Esophagus squamous epithelium (tissue), 5 donors: Measurements from ENCODE around the gene RCCD1. TPM values are rescaled to one million over a fixed set of nuclear protein-coding genes. Genes with fewer than 3 reads are reported as not detected.

Experiments used
- DNase-seq: peaks from one replicate; lab custom pipeline; 2025; lab: John Stamatoyannopoulos, UW
- H3K27ac ChIP-seq, 4 donors: fragments of 200-600 bp; sonication (generic); one replicate each; pipeline ENCODE4 v1.5.1; 2016 to 2019; ENCODE audit warnings: mild to moderate bottlenecking in 1 of 4
- H3K27me3 ChIP-seq, 4 donors: fragments of 200-600 bp; sonication (generic); 1 replicate in 3 of 4; 2 replicates in 1 of 4; pipeline versions ENCODE4 v1.5.1 to v1.6.0; 2017 to 2021; ENCODE audit warnings: antibody characterized with exemption in 1 of 4
- H3K36me3 ChIP-seq, 3 donors: fragments of 200-600 bp; sonication (generic); one replicate each; pipeline ENCODE4 v1.5.1; 2016 to 2019
- H3K4me1 ChIP-seq, 3 donors: fragments of 200-600 bp; sonication (generic); one replicate each; pipeline ENCODE4 v1.5.1; 2017 to 2019
- H3K4me3 ChIP-seq, 4 donors: fragments of 200-600 bp; sonication (generic); 1 replicate in 3 of 4; 2 replicates in 1 of 4; pipeline ENCODE4 v1.5.1; 2016 to 2019; ENCODE audit warnings: mild to moderate bottlenecking in 2 of 4, moderate library complexity in 1 of 4
- H3K9me3 ChIP-seq, 3 donors: fragments of 200-600 bp; sonication (generic); one replicate each; pipeline ENCODE4 v1.5.1; 2016 to 2019
- POLR2A ChIP-seq, 4 donors: fragments of 450-650 bp; IDR thresholded peaks; one replicate each; pipeline ENCODE4 v1.6.1; 2017; ENCODE audit warnings: antibody characterized with exemption in 4 of 4, mild to moderate bottlenecking in 4 of 4, moderate library complexity in 3 of 4
- WGBS, 2 donors: methylation state at CpG; one replicate each; pipeline ENCODE4 v1.1.5; 2018; 5-methylcytosine and 5-hydroxymethylcytosine counted together
- intact Hi-C: fragments of 100-400 bp; cut with DNase I; formaldehyde crosslinking; loops from one replicate; pipeline ENCODE4 v1.15.0; 2022
- small RNA-seq, 4 donors: library from RNA; depleted of rRNA; stranded (forward); fragments of <200 nt; gene quantifications; one replicate each; pipeline ENCODE3, GENCODE V24; 2016
- total RNA-seq, 4 donors: library from RNA; depleted of rRNA; stranded (reverse); fragments of >200 nt; gene quantifications; one replicate each; pipeline ENCODE4 v1.1.0, GENCODE V29; 2016
- TF ChIP-seq, protein P1 (sequence below), 6 experiments: fragments of 450-650 bp in 4 of 6; fragments of 200-600 bp in 2 of 6; sonication (generic) in 2 of 6; IDR thresholded peaks; one replicate each; pipeline ENCODE4 v1.5.1; 2016 to 2019; ENCODE audit warnings: antibody characterized with exemption in 6 of 6, mild to moderate bottlenecking in 4 of 6, moderate library complexity in 4 of 6
- donor health status: DM: yes; HTN: yes; CAD: no.

Gene RCCD1
- total RNA-seq, 4 donors from 2014 or later, result 8.7 to 12.6 (median 9.8) TPM

DNA sequence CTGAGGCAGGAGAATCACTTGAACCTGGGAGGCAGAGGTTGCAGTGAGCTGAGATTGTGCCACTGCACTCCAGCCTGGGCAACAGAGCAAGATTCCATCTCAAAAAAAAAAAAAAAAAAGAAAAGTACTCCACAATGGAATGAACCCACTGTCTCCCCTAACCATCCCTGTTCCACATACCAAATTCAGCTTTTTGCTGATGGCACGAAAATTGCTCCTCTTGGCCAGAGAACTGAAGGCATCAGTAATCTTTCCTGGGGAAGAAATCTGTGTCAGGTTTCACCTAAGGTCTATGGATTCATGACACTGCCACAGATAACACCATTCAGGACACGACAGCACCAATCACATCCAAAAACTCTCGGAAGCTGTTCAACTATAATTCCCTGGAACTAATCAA, 46.5 kb downstream of the RCCD1 start:
- Histone ChIP-seq H3K4me1 (no peaks in the 10 kb centered on the region), H3K27ac (no peak overlapping the region), H3K27me3 (no peaks in the 10 kb centered on the region), H3K36me3 (peaks cover 13 to 93% (median 41%) of the 10 kb centered on the region in 3 donors), H3K4me3 (no peak overlapping the region), H3K9me3 (no peaks in the 10 kb centered on the region)
- WGBS, 2 donors, result 83 to 91% methylated on average over 3 of the region's 3 CpGs
- TF ChIP-seq POLR2A (IDR thresholded peaks at IDR 0.05), result no peak
- TF ChIP-seq, protein P1, sequence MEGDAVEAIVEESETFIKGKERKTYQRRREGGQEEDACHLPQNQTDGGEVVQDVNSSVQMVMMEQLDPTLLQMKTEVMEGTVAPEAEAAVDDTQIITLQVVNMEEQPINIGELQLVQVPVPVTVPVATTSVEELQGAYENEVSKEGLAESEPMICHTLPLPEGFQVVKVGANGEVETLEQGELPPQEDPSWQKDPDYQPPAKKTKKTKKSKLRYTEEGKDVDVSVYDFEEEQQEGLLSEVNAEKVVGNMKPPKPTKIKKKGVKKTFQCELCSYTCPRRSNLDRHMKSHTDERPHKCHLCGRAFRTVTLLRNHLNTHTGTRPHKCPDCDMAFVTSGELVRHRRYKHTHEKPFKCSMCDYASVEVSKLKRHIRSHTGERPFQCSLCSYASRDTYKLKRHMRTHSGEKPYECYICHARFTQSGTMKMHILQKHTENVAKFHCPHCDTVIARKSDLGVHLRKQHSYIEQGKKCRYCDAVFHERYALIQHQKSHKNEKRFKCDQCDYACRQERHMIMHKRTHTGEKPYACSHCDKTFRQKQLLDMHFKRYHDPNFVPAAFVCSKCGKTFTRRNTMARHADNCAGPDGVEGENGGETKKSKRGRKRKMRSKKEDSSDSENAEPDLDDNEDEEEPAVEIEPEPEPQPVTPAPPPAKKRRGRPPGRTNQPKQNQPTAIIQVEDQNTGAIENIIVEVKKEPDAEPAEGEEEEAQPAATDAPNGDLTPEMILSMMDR (IDR thresholded peaks at IDR 0.05), result no peak
- intact Hi-C loops, result no loop called here
- DNase-seq, result no peak

DNA sequence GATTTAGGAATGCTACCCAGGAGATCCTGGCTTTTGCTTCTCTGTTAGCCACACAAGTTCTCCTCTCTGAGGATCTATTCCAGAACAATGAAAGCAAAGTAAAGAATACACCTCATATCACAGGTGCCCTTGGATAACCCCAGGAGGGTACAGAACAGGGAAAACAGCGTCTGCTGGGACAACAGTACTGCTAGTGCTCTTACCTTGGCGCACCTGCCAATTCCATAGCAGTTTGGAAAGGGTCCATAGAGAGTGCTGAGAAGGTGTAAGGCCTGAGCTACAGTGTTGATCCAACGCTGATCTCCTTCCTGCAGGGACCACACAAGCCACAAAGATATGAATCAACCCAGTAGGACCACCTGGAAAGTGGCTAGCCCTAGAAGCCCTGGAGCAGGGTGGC, 52.6 kb downstream of the RCCD1 start:
- no peaks in the 10 kb centered on the region for H3K4me1 ChIP-seq
- H3K4me3 ChIP-seq, result no peak overlapping the region
- H3K27ac ChIP-seq, result no peak overlapping the region
- no peaks in the 10 kb centered on the region for H3K9me3 ChIP-seq
- no peaks in the 10 kb centered on the region for H3K27me3 ChIP-seq
- H3K36me3 ChIP-seq, result peaks cover 18 to 100% (median 39%) of the 10 kb centered on the region in 3 donors
- intact Hi-C loops, result no loop called here
- WGBS, 2 donors, result 72 to 80% methylated on average over 2 to 3 of the region's 3 CpGs
- TF ChIP-seq, protein P1 (IDR thresholded peaks at IDR 0.05), result no peak
- TF ChIP-seq POLR2A (IDR thresholded peaks at IDR 0.05), result no peak
- no peak for DNase-seq

Small RNAs within 50 kb of the gene (small RNA-seq; reads per million reads assigned to genes)
- 0 reads per million in 4 donors for gene RF00019

Other genes starting within 250 kb of the RCCD1 start
- 1 to 10 TPM; 1.3 to 3.4 (median 2.0) TPM for gene BLM, start 237.5 kb upstream of the RCCD1 start, total RNA-seq
- 10 to 100 TPM; 27.7 to 43.3 (median 38.5) TPM for gene FURIN, start 86.3 kb upstream of the RCCD1 start, total RNA-seq
- 10 to 100 TPM in 2 of 4 donors, 1 to 10 TPM in 2; 1.8 to 13.4 (median 9.7) TPM for gene FES, start 70.4 kb upstream of the RCCD1 start, total RNA-seq
- 10 to 100 TPM in 3 of 4 donors, 1 to 10 TPM in 1; 9.9 to 25.2 (median 12.1) TPM for gene MAN2A2, start 51.6 kb upstream of the RCCD1 start, total RNA-seq
- gene HDDC3, start 22.3 kb upstream of the RCCD1 start, total RNA-seq, result 10 to 100 TPM in 3 of 4 donors, 1 to 10 TPM in 1; 5.8 to 13.7 (median 11.7) TPM
- 10 to 100 TPM; 38.7 to 76.0 (median 64.2) TPM for gene UNC45A, start 19.6 kb upstream of the RCCD1 start, total RNA-seq
- gene PRC1, start 39.7 kb downstream of the RCCD1 start, total RNA-seq, result 100 to 1,000 TPM in 1 of 4 donors, 10 to 100 TPM in 3; 49.6 to 100 (median 58.4) TPM
- 1 to 10 TPM; 3.3 to 9.0 (median 8.1) TPM for gene VPS33B, start 67.7 kb downstream of the RCCD1 start, total RNA-seq
- under 1 TPM in 3 of 4 donors, not detected in 1; 0.04 to 0.95 (median 0.59) TPM for gene SV2B, start 145.4 kb downstream of the RCCD1 start, total RNA-seq